22Rv1 (cell line): ENCODE measurements around the gene MLLT3.

Source experiments
- H3K27ac ChIP-seq: fragments of 450-650 bp; 2 replicates; pipeline ENCODE4 v1.5.1; 2017
- CTCF ChIP-seq: fragments of 450-650 bp; IDR thresholded peaks from 2 replicates; pipeline ENCODE4 v1.5.1; 2017; ENCODE audit warnings: mild to moderate bottlenecking
- ZFX ChIP-seq: fragments of 450-650 bp; IDR thresholded peaks from 2 replicates; pipeline ENCODE4 v1.6.1; 2017; ENCODE audit warnings: antibody characterized with exemption, borderline replicate concordance

MLLT3 gene

DNA sequence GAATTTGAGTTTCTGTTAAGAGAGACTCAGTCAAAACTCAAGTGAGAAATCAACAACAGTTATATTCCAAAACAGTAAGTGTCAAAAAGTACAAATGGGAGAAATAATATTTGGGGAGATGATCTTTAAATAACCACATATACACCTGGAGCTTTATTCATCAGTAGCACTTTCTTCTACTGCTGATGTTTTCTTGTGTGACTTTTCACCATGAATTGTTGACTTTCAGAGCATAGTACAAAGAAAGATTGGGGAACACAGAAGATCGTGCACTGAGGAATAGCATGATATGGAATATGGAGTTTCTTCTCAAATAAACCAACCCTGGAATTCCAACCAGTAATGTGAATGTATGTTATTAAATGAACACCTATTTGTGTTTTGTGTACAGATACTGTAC is 130.7 kb downstream of the MLLT3 start:
- no peak overlapping the region for H3K27ac ChIP-seq
- TF ChIP-seq CTCF = no peak
- no peak for TF ChIP-seq ZFX

GRCh38 chr9:20490246-20490834 is 132.0 kb downstream of the MLLT3 start:
- no peak overlapping the region for H3K27ac ChIP-seq
- no peak for TF ChIP-seq CTCF
- TF ChIP-seq ZFX = no peak

- no peak overlapping the region for H3K27ac ChIP-seq
These were observed 133.6 kb downstream of the MLLT3 start for GRCh38 chr9:20488691-20489090.

GRCh38 chr9:20486552-20486951 is 135.7 kb downstream of the MLLT3 start:
- H3K27ac ChIP-seq = no peak overlapping the region
- TF ChIP-seq ZFX = no peak
- TF ChIP-seq CTCF = no peak

More at GRCh38 chr9:20488691-20489090, 133.6 kb downstream of the MLLT3 start:
- TF ChIP-seq CTCF = no peak
- TF ChIP-seq ZFX = no peak

DNA sequence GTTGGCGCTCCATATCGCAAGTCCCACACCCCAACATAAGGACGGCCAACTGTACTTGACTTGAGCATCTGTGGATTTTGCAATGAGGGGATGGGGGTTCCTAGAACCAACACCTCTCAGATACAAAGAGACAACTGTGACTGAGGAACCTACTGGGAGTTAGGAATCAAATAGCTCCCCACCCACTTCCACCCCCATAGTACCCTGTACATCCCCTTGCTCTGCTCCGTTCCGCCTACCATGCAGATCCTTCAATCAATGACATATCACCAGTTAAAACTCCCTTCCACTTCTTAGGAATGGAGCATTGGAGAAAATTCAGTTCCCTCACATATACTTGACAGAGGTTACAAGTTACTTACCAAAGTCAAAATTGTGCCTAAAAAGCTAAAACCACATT is 140.9 kb downstream of the MLLT3 start:
- no peak for TF ChIP-seq CTCF
- no peak for TF ChIP-seq ZFX
- H3K27ac ChIP-seq = no peak overlapping the region

- no peak for TF ChIP-seq ZFX
- no peak for TF ChIP-seq CTCF
- no peak overlapping the region for H3K27ac ChIP-seq
These were observed 142.1 kb downstream of the MLLT3 start for GRCh38 chr9:20480249-20480648.

GRCh38 chr9:20479419-20480155 is 142.7 kb downstream of the MLLT3 start:
- TF ChIP-seq ZFX (no peak), CTCF (no peak)

More at GRCh38 chr9:20479419-20480155, 142.7 kb downstream of the MLLT3 start:
- no peak overlapping the region for H3K27ac ChIP-seq
